Measurements from ENCODE around the gene AOC3. TPM values are rescaled to one million over a fixed set of nuclear protein-coding genes. Genes with fewer than 3 reads are reported as not detected.

Gene AOC3
- total and polyA plus RNA-seq, 4 donors = 50.0 to 154 (median 69.2) TPM

GRCh38 chr17:42901535-42902229 lies 50.7 kb downstream of the AOC3 start:
- TF ChIP-seq CTCF (IDR thresholded peaks at IDR 0.05; ENCODE audit: control extremely low read depth, extremely low read depth) = no peak
- Histone ChIP-seq H3K36me3 (ENCODE audit: control insufficient read depth in 4 of 4, insufficient read depth in 4 of 4, low read length in 4 of 4) (no peaks in the 10 kb centered on the region), H3K9me3 (ENCODE audit: control insufficient read depth in 4 of 4, insufficient read depth in 3 of 4, low read length in 3 of 4) (no peaks in the 10 kb centered on the region), H3K27ac (ENCODE audit: low read depth in 1 of 2, low read length in 1 of 2) (no peak overlapping the region), H3K4me3 (no peak overlapping the region), H3K27me3 (ENCODE audit: control insufficient read depth in 3 of 3, insufficient read depth in 3 of 3, low read length in 2 of 3) (no peaks in the 10 kb centered on the region), H3K4me1 (ENCODE audit: control insufficient read depth in 5 of 5, insufficient read depth in 5 of 5, low read length in 5 of 5) (no peaks in the 10 kb centered on the region), H3K9ac (ENCODE audit: insufficient read depth in 1 of 2, low read length in 2 of 2) (no peak overlapping the region)
- WGBS, 2 donors = 82 to 88% methylated on average over 10 of the region's 10 CpGs
- ATAC-seq (ENCODE audit: insufficient read depth, low FRiP score) = no peak
- DNase-seq = no peak

- Histone ChIP-seq H3K9me3 (ENCODE audit: control insufficient read depth in 4 of 4, insufficient read depth in 3 of 4, low read length in 3 of 4) (no peaks in the 10 kb centered on the region), H3K4me1 (ENCODE audit: control insufficient read depth in 5 of 5, insufficient read depth in 5 of 5, low read length in 5 of 5) (no peaks in the 10 kb centered on the region), H3K27ac (ENCODE audit: low read depth in 1 of 2, low read length in 1 of 2) (no peak overlapping the region), H3K4me3 (no peak overlapping the region), H3K27me3 (ENCODE audit: control insufficient read depth in 3 of 3, insufficient read depth in 3 of 3, low read length in 2 of 3) (no peaks in the 10 kb centered on the region), H3K9ac (ENCODE audit: insufficient read depth in 1 of 2, low read length in 2 of 2) (no peak overlapping the region), H3K36me3 (ENCODE audit: control insufficient read depth in 4 of 4, insufficient read depth in 4 of 4, low read length in 4 of 4) (no peaks in the 10 kb centered on the region)
- no peak for TF ChIP-seq CTCF (IDR thresholded peaks at IDR 0.05; ENCODE audit: control extremely low read depth, extremely low read depth)
- 74 to 87% methylated on average over 6 of the region's 6 CpGs for WGBS, 2 donors
- DNase-seq = no peak
- no peak for ATAC-seq (ENCODE audit: insufficient read depth, low FRiP score)
Measured at GRCh38 chr17:42904110-42904469, 53.1 kb downstream of the AOC3 start.

- Histone ChIP-seq H3K27me3 (ENCODE audit: control insufficient read depth in 3 of 3, insufficient read depth in 3 of 3, low read length in 2 of 3) (no peaks in the 10 kb centered on the region), H3K36me3 (ENCODE audit: control insufficient read depth in 4 of 4, insufficient read depth in 4 of 4, low read length in 4 of 4) (no peaks in the 10 kb centered on the region), H3K4me3 (no peak overlapping the region), H3K27ac (ENCODE audit: low read depth in 1 of 2, low read length in 1 of 2) (no peak overlapping the region), H3K4me1 (ENCODE audit: control insufficient read depth in 5 of 5, insufficient read depth in 5 of 5, low read length in 5 of 5) (no peaks in the 10 kb centered on the region), H3K9ac (ENCODE audit: insufficient read depth in 1 of 2, low read length in 2 of 2) (no peak overlapping the region), H3K9me3 (ENCODE audit: control insufficient read depth in 4 of 4, insufficient read depth in 3 of 4, low read length in 3 of 4) (no peaks in the 10 kb centered on the region)
- TF ChIP-seq CTCF (IDR thresholded peaks at IDR 0.05; ENCODE audit: control extremely low read depth, extremely low read depth) = no peak
- no peak for DNase-seq
- WGBS, 2 donors = 79 to 81% methylated on average over 8 of the region's 8 CpGs
- no peak for ATAC-seq (ENCODE audit: insufficient read depth, low FRiP score)
Measured at GRCh38 chr17:42906772-42907446, 55.9 kb downstream of the AOC3 start.

Small RNAs within 50 kb of the gene (small RNA-seq; reads per million reads assigned to genes)
- gene MIR6781 (ENCODE audit: low replicate concordance) (not detected), gene RNU6-287P (ENCODE audit: low replicate concordance) (not detected)

Other genes with a start within 250 kb of the AOC3 start
- 10 to 100 TPM; 61.3 to 62.7 TPM for gene RETREG3, start 241.8 kb upstream of the AOC3 start, total RNA-seq
- gene RETREG3, start 241.8 kb upstream of the AOC3 start, polyA plus RNA-seq = 10 to 100 TPM; 16.1 to 27.6 TPM
- 10 to 100 TPM; 12.1 to 38.1 TPM for gene TUBG1, start 241.5 kb upstream of the AOC3 start, total RNA-seq
- gene TUBG1, start 241.5 kb upstream of the AOC3 start, polyA plus RNA-seq = 10 to 100 TPM; 31.1 to 39.0 TPM
- 10 to 100 TPM; 13.0 to 22.0 TPM for gene TUBG2, start 191.9 kb upstream of the AOC3 start, total RNA-seq
- 10 to 100 TPM in 1 of 2 donors, 1 to 10 TPM in 1; 6.9 to 10.5 TPM for gene TUBG2, start 191.9 kb upstream of the AOC3 start, polyA plus RNA-seq
- 10 to 100 TPM; 23.9 to 30.2 TPM for gene PLEKHH3, start 174.2 kb upstream of the AOC3 start, total RNA-seq
- gene PLEKHH3, start 174.2 kb upstream of the AOC3 start, polyA plus RNA-seq = 10 to 100 TPM; 21.2 to 22.0 TPM
- gene CCR10, start 169.4 kb upstream of the AOC3 start, total RNA-seq = 1 to 10 TPM in 1 of 2 donors, under 1 TPM in 1; 1.00 to 1.9 TPM
- gene CCR10, start 169.4 kb upstream of the AOC3 start, polyA plus RNA-seq = 1 to 10 TPM in 1 of 2 donors, under 1 TPM in 1; 0.55 to 3.1 TPM
- 10 to 100 TPM in 1 of 2 donors, 1 to 10 TPM in 1; 9.9 to 12.5 TPM for gene CNTNAP1, start 168.7 kb upstream of the AOC3 start, total RNA-seq
- gene CNTNAP1, start 168.7 kb upstream of the AOC3 start, polyA plus RNA-seq = 1 to 10 TPM; 2.9 to 5.4 TPM
- gene EZH1, start 106.2 kb upstream of the AOC3 start, total RNA-seq = 10 to 100 TPM; 33.6 to 53.2 TPM
- gene EZH1, start 106.2 kb upstream of the AOC3 start, polyA plus RNA-seq = 10 to 100 TPM; 20.7 to 21.2 TPM
- 10 to 100 TPM; 55.0 to 66.6 TPM for gene RAMP2, start 90.0 kb upstream of the AOC3 start, total RNA-seq
- 100 to 1,000 TPM in 1 of 2 donors, 10 to 100 TPM in 1; 43.8 to 101 TPM for gene RAMP2, start 90.0 kb upstream of the AOC3 start, polyA plus RNA-seq
- gene VPS25, start 77.8 kb upstream of the AOC3 start, total RNA-seq = 10 to 100 TPM; 42.4 to 64.8 TPM
- 10 to 100 TPM; 45.1 to 93.7 TPM for gene VPS25, start 77.8 kb upstream of the AOC3 start, polyA plus RNA-seq
- gene WNK4, start 70.6 kb upstream of the AOC3 start, total RNA-seq = under 1 TPM; 0.40 to 0.77 TPM
- under 1 TPM; 0.09 to 0.49 TPM for gene WNK4, start 70.6 kb upstream of the AOC3 start, polyA plus RNA-seq
- gene COA3, start 52.5 kb upstream of the AOC3 start, total RNA-seq = 10 to 100 TPM; 55.7 to 69.2 TPM
- 100 to 1,000 TPM in 1 of 2 donors, 10 to 100 TPM in 1; 84.1 to 142 TPM for gene COA3, start 52.5 kb upstream of the AOC3 start, polyA plus RNA-seq
- gene CNTD1, start 52.3 kb upstream of the AOC3 start, total RNA-seq = 1 to 10 TPM in 1 of 2 donors, under 1 TPM in 1; 0.92 to 1.6 TPM
- under 1 TPM; 0.61 to 0.64 TPM for gene CNTD1, start 52.3 kb upstream of the AOC3 start, polyA plus RNA-seq
- 100 to 1,000 TPM in 1 of 2 donors, 10 to 100 TPM in 1; 87.6 to 114 TPM for gene BECN1, start 26.9 kb upstream of the AOC3 start, total RNA-seq
- 10 to 100 TPM; 33.0 to 81.6 TPM for gene BECN1, start 26.9 kb upstream of the AOC3 start, polyA plus RNA-seq
- 100 to 1,000 TPM in 1 of 2 donors, 10 to 100 TPM in 1; 46.4 to 109 TPM for gene PSME3, start 17.8 kb upstream of the AOC3 start, total RNA-seq
- 100 to 1,000 TPM in 1 of 2 donors, 10 to 100 TPM in 1; 34.5 to 117 TPM for gene PSME3, start 17.8 kb upstream of the AOC3 start, polyA plus RNA-seq
- gene AOC2, start 6.6 kb upstream of the AOC3 start, total RNA-seq = 1 to 10 TPM; 1.6 to 2.4 TPM
- 1 to 10 TPM; 1.5 to 1.6 TPM for gene AOC2, start 6.6 kb upstream of the AOC3 start, polyA plus RNA-seq
- gene G6PC1, start 49.6 kb downstream of the AOC3 start, total RNA-seq = under 1 TPM in 1 of 2 donors, not detected in 1; 0.09 TPM
- gene G6PC1, start 49.6 kb downstream of the AOC3 start, polyA plus RNA-seq = not detected
- 10 to 100 TPM; 27.6 to 39.8 TPM for gene AARSD1, start 113.3 kb downstream of the AOC3 start, total RNA-seq
- gene AARSD1, start 113.3 kb downstream of the AOC3 start, polyA plus RNA-seq = 10 to 100 TPM; 34.4 to 57.0 TPM
- 1 to 10 TPM; 1.1 to 1.8 TPM for gene PTGES3L, start 128.9 kb downstream of the AOC3 start, total RNA-seq
- under 1 TPM; 0.43 to 0.69 TPM for gene PTGES3L, start 128.9 kb downstream of the AOC3 start, polyA plus RNA-seq
- 10 to 100 TPM; 12.7 to 16.7 TPM for gene RUNDC1, start 129.4 kb downstream of the AOC3 start, total RNA-seq
- gene RUNDC1, start 129.4 kb downstream of the AOC3 start, polyA plus RNA-seq = 1 to 10 TPM; 8.1 to 8.7 TPM
- gene RPL27, start 147.2 kb downstream of the AOC3 start, total RNA-seq = 100 to 1,000 TPM; 665 to 826 TPM
- gene RPL27, start 147.2 kb downstream of the AOC3 start, polyA plus RNA-seq = 1,000 to 10,000 TPM; 2,343 to 3,245 TPM
- 10 to 100 TPM; 18.8 to 40.6 TPM for gene IFI35, start 155.6 kb downstream of the AOC3 start, total RNA-seq
- gene IFI35, start 155.6 kb downstream of the AOC3 start, polyA plus RNA-seq = 10 to 100 TPM; 36.7 to 60.3 TPM
- gene VAT1, start 171.2 kb downstream of the AOC3 start, total RNA-seq = 100 to 1,000 TPM in 1 of 2 donors, 10 to 100 TPM in 1; 62.3 to 255 TPM
- gene VAT1, start 171.2 kb downstream of the AOC3 start, polyA plus RNA-seq = 100 to 1,000 TPM in 1 of 2 donors, 10 to 100 TPM in 1; 80.2 to 162 TPM
- 1 to 10 TPM in 1 of 2 donors, under 1 TPM in 1; 0.34 to 1.3 TPM for gene RND2, start 174.0 kb downstream of the AOC3 start, total RNA-seq
- gene RND2, start 174.0 kb downstream of the AOC3 start, polyA plus RNA-seq = under 1 TPM; 0.25 to 0.51 TPM

Data from lung (tissue), 13 donors.